Stomach (tissue), 9 donors: ENCODE results near the gene BTBD19. TPM values are rescaled to one million over a fixed set of nuclear protein-coding genes. Genes with fewer than 3 reads are reported as not detected.
"Not testable (repeated sequence)": the region's sequence is repeated elsewhere in the genome, so short reads cannot be mapped to it uniquely, and the experiment has no call there.

ENCODE experiments used
- DNase-seq, 2 donors: peaks; one replicate each; pipeline versions ENCODE4 v3.0.0 to v3.0.0-alpha.2; 2013 to 2019
- H3K27ac ChIP-seq, 5 donors: fragments of 200-600 bp in 4 of 5; sonication (generic) in 4 of 5; one replicate each; pipeline ENCODE4 v1.5.1; 2013 to 2019; ENCODE audit warnings: mild to moderate bottlenecking in 1 of 5, moderate library complexity in 1 of 5
- H3K27me3 ChIP-seq, 3 donors: fragments of 200-600 bp; sonication (generic); one replicate each; pipeline ENCODE4 v1.5.1; 2017 to 2019; ENCODE audit warnings: mixed run types in 1 of 3
- H3K36me3 ChIP-seq, 4 donors: fragments of 200-600 bp; sonication (generic); 1 replicate in 3 of 4; 2 replicates in 1 of 4; pipeline ENCODE4 v1.5.1; 2016 to 2019
- H3K4me1 ChIP-seq, 4 donors: fragments of 200-600 bp; sonication (generic); one replicate each; pipeline ENCODE4 v1.5.1; 2016 to 2019
- H3K4me3 ChIP-seq, 4 donors: fragments of 200-600 bp; sonication (generic) in 3 of 4; one replicate each; pipeline ENCODE4 v1.5.1; 2016 to 2019; ENCODE audit warnings: mild to moderate bottlenecking in 1 of 4
- H3K9me3 ChIP-seq, 4 donors: fragments of 200-600 bp; sonication (generic); one replicate each; pipeline ENCODE4 v1.5.1; 2016 to 2019
- EP300 ChIP-seq: sonication (generic); formaldehyde crosslinking; IDR thresholded peaks from one replicate; pipeline ENCODE4 v1.6.1; 2017; ENCODE audit warnings: antibody characterized with exemption
- POLR2A ChIP-seq, 4 donors: fragments of 450-650 bp; IDR thresholded peaks; one replicate each; pipeline ENCODE4 v1.6.1; 2016; ENCODE audit warnings: antibody characterized with exemption in 4 of 4, control low read depth in 2 of 4, mild to moderate bottlenecking in 1 of 4, moderate library complexity in 1 of 4
- POLR2AphosphoS5 ChIP-seq, 3 donors: sonication (generic); formaldehyde crosslinking; IDR thresholded peaks; one replicate each; pipeline ENCODE4 v1.6.1; 2016; ENCODE audit warnings: antibody characterized with exemption in 3 of 3
- WGBS, 5 donors: extraction: QIAGEN DNeasy Blood & Tissue Kit in 3 of 5; methylation state at CpG; one replicate each; pipeline versions ENCODE4 v1.1.5 to v1.1.7; 2013 to 2018; 5-methylcytosine and 5-hydroxymethylcytosine counted together
- intact Hi-C: fragments of 100-400 bp; cut with DNase I; formaldehyde crosslinking; loops from one replicate; pipeline ENCODE4 v1.15.1; 2023; ENCODE audit warnings: low total_unique reads
- polyA plus RNA-seq, 3 donors: library from polyadenylated mRNA; stranded (reverse); fragments of 200-250 nt; gene quantifications; one replicate each; pipeline ENCODE4 v1.2.3, GENCODE V29; 2013
- total RNA-seq, 5 donors: library from RNA; depleted of rRNA; stranded (reverse); fragments of >200 nt; gene quantifications; one replicate each; pipeline versions ENCODE4 v1.1.0 to v1.2.3, GENCODE V29; 2014 to 2016
- TF ChIP-seq, protein P1 (sequence below), 7 experiments: fragments of 450-650 bp in 4 of 7; fragments of 200-600 bp in 3 of 7; sonication (generic) in 3 of 7; IDR thresholded peaks; one replicate each; pipeline ENCODE4 v1.5.1; 2016 to 2019; ENCODE audit warnings: antibody characterized with exemption in 7 of 7, control low read depth in 2 of 7, mild to moderate bottlenecking in 1 of 7
- donor health status: healthy with polysubstance abuse.
- donor health status: Bipolar disorder and iron deficiency.
- donor health status: healthy.

BTBD19 gene
- total and polyA plus RNA-seq, 8 donors = 0.89 to 4.1 (median 2.9) TPM; not detected in 2

GRCh38 chr1:44792736-44793502, 15.4 kb upstream of the BTBD19 start:
- WGBS, 5 donors = 81 to 88% (median 85%) methylated on average over 9 of the region's 9 CpGs
- no peaks in the 10 kb centered on the region for H3K36me3 ChIP-seq
- no peak overlapping the region for H3K27ac ChIP-seq
- intact Hi-C loops = loop anchor here (5.0 kb wide), 1 partner anchor 44 kb away; no protein-coding TSS in a partner anchor
- TF ChIP-seq POLR2A (IDR thresholded peaks at IDR 0.05) (no peak), EP300 (no peak), POLR2AphosphoS5 (IDR thresholded peaks at IDR 0.05) (no peak)
- TF ChIP-seq, protein P1, sequence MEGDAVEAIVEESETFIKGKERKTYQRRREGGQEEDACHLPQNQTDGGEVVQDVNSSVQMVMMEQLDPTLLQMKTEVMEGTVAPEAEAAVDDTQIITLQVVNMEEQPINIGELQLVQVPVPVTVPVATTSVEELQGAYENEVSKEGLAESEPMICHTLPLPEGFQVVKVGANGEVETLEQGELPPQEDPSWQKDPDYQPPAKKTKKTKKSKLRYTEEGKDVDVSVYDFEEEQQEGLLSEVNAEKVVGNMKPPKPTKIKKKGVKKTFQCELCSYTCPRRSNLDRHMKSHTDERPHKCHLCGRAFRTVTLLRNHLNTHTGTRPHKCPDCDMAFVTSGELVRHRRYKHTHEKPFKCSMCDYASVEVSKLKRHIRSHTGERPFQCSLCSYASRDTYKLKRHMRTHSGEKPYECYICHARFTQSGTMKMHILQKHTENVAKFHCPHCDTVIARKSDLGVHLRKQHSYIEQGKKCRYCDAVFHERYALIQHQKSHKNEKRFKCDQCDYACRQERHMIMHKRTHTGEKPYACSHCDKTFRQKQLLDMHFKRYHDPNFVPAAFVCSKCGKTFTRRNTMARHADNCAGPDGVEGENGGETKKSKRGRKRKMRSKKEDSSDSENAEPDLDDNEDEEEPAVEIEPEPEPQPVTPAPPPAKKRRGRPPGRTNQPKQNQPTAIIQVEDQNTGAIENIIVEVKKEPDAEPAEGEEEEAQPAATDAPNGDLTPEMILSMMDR (IDR thresholded peaks at IDR 0.05) = no peak
- no peak overlapping the region for H3K4me3 ChIP-seq
- H3K9me3 ChIP-seq = no peaks in the 10 kb centered on the region
- H3K4me1 ChIP-seq = no peaks in the 10 kb centered on the region
- peak in 1 of 2 donors; percentile 26 for DNase-seq
- no peaks in the 10 kb centered on the region for H3K27me3 ChIP-seq

GRCh38 chr1:44797886-44798285, 10.4 kb upstream of the BTBD19 start:
- WGBS, 5 donors = 71 to 82% (median 77%) methylated on average over 8 of the region's 8 CpGs
- H3K9me3 ChIP-seq, H3K27me3 ChIP-seq, intact Hi-C loops, H3K4me3 ChIP-seq, H3K27ac ChIP-seq, DNase-seq, H3K36me3 ChIP-seq: not testable (repeated sequence)
- peaks cover 19 to 32% (median 31%) of the 10 kb centered on the region in 4 donors for H3K4me1 ChIP-seq

DNA sequence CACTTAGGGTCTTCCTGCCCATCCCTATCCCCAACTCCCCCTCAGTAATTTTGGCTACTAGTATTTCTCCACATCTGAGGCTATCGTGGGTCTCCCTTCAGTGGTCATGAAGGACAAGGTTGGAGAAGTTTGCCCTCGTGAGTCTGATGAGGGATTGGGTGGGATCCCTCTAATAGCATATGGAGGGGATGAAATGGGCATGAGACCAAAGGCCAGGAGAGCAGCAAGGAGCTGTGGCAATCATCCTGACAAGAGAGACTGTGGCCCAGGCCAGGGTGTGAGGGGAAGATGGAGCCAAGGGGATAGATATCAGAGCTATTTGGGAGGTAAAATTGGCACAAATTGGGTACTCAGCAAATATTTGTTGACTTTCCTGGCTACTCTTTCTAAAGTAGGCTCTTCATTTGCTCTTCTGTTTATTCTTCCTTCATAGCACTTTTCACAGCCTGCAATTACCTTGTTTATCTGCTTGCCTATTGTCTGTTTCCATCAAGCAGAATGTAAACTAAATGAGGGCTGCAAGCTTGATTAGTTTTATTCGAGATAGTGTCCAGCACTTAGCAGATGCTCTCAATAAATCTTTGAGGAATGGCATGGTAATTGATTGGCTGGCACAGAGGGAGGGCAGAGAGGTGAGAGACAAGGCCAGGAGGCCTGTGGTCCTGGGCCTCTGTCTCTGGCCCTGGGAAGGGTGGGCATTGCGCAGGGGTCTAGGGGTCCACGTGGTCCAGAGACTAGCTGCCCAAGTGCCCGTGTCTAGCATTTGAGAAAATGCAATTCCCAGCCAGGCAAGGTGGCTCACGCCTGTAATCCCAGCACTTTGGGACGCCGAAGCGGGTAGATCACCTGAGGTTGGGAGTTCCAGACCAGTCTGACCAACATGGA, 9.6 kb upstream of the BTBD19 start:
- Histone ChIP-seq H3K27me3 (no peaks in the 10 kb centered on the region), H3K4me1 (peaks cover 20 to 39% (median 33%) of the 10 kb centered on the region in 4 donors), H3K9me3 (no peaks in the 10 kb centered on the region), H3K36me3 (peaks cover 10 to 17% (median 14%) of the 10 kb centered on the region in 4 donors), H3K4me3 (no peak overlapping the region), H3K27ac (peak overlapping the region; percentile 86 to 97 (median 95))
- peak in 1 of 2 donors; percentile 10 for DNase-seq
- TF ChIP-seq POLR2A (IDR thresholded peaks at IDR 0.05) (no peak), POLR2AphosphoS5 (IDR thresholded peaks at IDR 0.05) (no peak), EP300 (no peak)
- TF ChIP-seq, protein P1 (IDR thresholded peaks at IDR 0.05) = no peak
- WGBS, 5 donors = 77 to 90% (median 86%) methylated on average over 10 of the region's 10 CpGs
- intact Hi-C loops = no loop called here

GRCh38 chr1:44799770-44800584, 8.3 kb upstream of the BTBD19 start, which contains the start of gene PLK3:
Gene PLK3 (plus strand): TSS chr1:44800377. CDS start chr1:44800464, 87 bp downstream.
- intact Hi-C loops = no loop called here
- H3K4me1 ChIP-seq = peaks cover 20 to 50% (median 34%) of the 10 kb centered on the region in 4 donors
- no peaks in the 10 kb centered on the region for H3K9me3 ChIP-seq
- H3K36me3 ChIP-seq = peaks cover 23 to 29% (median 27%) of the 10 kb centered on the region in 4 donors
- peak within 1 kb of the TSS; percentile 58 to 86 (median 81) for H3K4me3 ChIP-seq
- no peaks in the 10 kb centered on the region for H3K27me3 ChIP-seq
- peak within 1 kb of the TSS; percentile 86 to 97 (median 95) for H3K27ac ChIP-seq
- peak; percentile 98 to 99 for DNase-seq
- WGBS, 5 donors = 0 to 1% (median 1%) methylated on average over 37 to 79 of the region's 79 CpGs
- TF ChIP-seq EP300 = no peak
- TF ChIP-seq POLR2A (IDR thresholded peaks at IDR 0.05) = peak in 2 of 4 donors; percentile 63 to 72
- TF ChIP-seq, protein P1 (IDR thresholded peaks at IDR 0.05) = peak in 6 of 7 experiments; percentile 43 to 93 (median 88)
- TF ChIP-seq POLR2AphosphoS5 (IDR thresholded peaks at IDR 0.05) = peak; percentile 66 to 96 (median 93)
